ENCODE data around the gene DPYD. TPM values are rescaled to one million over a fixed set of nuclear protein-coding genes. Genes with fewer than 3 reads are reported as not detected.
A peak's percentile ranks its signal among the peaks of the same experiment; 100 is the strongest.

The DPYD gene
- total and polyA plus RNA-seq, 9 donors: 17.2 to 45.9 (median 38.7) TPM

DNA sequence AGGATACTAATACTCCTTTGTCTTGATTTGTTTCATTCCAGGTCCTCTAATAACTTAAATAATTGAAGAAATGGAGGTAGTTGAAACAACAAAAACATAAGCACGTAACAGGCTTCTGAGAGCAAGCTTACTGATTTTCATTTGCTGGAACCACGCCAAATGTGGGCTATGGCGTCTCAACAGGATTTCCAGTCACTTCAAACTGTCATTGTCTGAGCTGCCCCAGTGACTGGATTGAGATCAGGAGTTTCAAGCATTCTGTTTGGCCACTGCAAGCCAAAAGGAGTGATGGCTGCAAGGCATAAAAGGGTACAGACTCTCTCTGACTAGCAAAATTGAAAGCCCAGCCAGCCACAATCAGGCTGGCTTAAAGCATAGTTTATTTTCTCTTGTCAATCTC lies 289.9 kb downstream of the DPYD start:
- TF ChIP-seq EP300 (IDR thresholded peaks at IDR 0.05): no peak
- no peak for TF ChIP-seq POLR2A (IDR thresholded peaks at IDR 0.05)
- no peak for TF ChIP-seq CTCF (IDR thresholded peaks at IDR 0.05)
- H3K27me3 ChIP-seq: no peaks in the 10 kb centered on the region
- no peak overlapping the region for H3K27ac ChIP-seq
- no peaks in the 10 kb centered on the region for H3K9me3 ChIP-seq
- DNase-seq: peak in 1 of 5 donors; percentile 15
- H3K36me3 ChIP-seq: no peaks in the 10 kb centered on the region
- H3K4me1 ChIP-seq (ENCODE audit: insufficient read depth): peaks cover 2% of the 10 kb centered on the region
- 46 to 58% (median 54%) methylated on average over 3 of the region's 3 CpGs for WGBS, 3 donors
- H3K4me3 ChIP-seq: no peak overlapping the region
- intact Hi-C loops (cut with DNase I): no loop called here

- H3K4me3 ChIP-seq: no peak overlapping the region
- no peaks in the 10 kb centered on the region for H3K27me3 ChIP-seq
- H3K27ac ChIP-seq: no peak overlapping the region
- intact Hi-C loops (cut with DNase I): no loop called here
- 13 to 36% (median 17%) methylated on average over 1 of the region's 1 CpG for WGBS, 3 donors
- H3K4me1 ChIP-seq (ENCODE audit: insufficient read depth): peaks cover 2% of the 10 kb centered on the region
- H3K9me3 ChIP-seq: no peaks in the 10 kb centered on the region
- TF ChIP-seq EP300 (IDR thresholded peaks at IDR 0.05) (no peak), POLR2A (IDR thresholded peaks at IDR 0.05) (no peak), CTCF (IDR thresholded peaks at IDR 0.05) (no peak)
- DNase-seq: no peak
- H3K36me3 ChIP-seq: no peaks in the 10 kb centered on the region
These were observed 290.6 kb downstream of the DPYD start for GRCh38 chr1:97630281-97630680.

DNA sequence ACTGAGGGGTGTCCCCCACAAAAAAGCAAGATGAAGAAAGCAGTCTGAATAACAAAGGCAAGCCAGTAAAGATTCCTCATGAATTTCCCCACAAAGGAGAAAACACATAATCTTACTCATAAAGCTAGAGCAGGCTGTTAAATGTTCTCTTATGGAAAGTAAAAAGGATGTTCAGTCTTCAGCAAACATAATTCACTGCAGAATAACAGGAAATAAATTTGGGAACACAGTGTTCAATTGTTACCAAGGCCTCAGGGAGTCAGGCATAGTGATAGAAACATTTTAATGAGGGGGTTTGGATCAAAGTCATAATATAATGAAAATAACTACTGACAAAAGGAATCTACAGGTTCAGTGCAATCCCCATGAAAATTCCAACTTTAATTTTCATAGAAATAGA lies 297.6 kb downstream of the DPYD start:
- no peak for TF ChIP-seq EP300 (IDR thresholded peaks at IDR 0.05)
- intact Hi-C loops (cut with DNase I): no loop called here
- no peaks in the 10 kb centered on the region for H3K27me3 ChIP-seq
- H3K36me3 ChIP-seq: no peaks in the 10 kb centered on the region
- no peak overlapping the region for H3K27ac ChIP-seq
- H3K4me3 ChIP-seq: no peak overlapping the region
- no peaks in the 10 kb centered on the region for H3K9me3 ChIP-seq
- H3K4me1 ChIP-seq (ENCODE audit: insufficient read depth): no peaks in the 10 kb centered on the region
- no peak for DNase-seq

DNA sequence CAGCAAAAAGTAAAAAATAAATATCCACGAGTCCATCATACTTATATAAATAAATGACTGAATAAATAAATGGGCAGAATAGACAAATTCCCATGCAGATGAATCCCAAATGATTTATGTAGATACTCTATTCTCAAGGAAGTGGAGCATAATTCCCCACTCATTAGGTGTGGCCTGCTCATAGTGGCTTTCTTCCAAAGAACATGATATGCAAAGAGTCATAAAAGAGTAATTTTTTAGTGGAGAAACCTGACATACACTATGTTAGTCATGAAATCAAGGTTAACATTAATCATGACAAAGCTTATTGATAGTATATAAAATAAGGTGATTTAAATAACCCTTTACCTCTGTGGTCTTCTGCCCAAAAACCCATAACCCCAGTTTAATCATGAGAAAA lies 298.9 kb downstream of the DPYD start:
- H3K4me1 ChIP-seq (ENCODE audit: insufficient read depth): no peaks in the 10 kb centered on the region
- WGBS, 3 donors: 82 to 89% (median 87%) methylated on average over 1 of the region's 1 CpG
- intact Hi-C loops (cut with DNase I): no loop called here
- no peak for DNase-seq
- H3K36me3 ChIP-seq: no peaks in the 10 kb centered on the region
- no peak overlapping the region for H3K4me3 ChIP-seq
- H3K9me3 ChIP-seq: no peaks in the 10 kb centered on the region
- H3K27ac ChIP-seq: no peak overlapping the region
- no peaks in the 10 kb centered on the region for H3K27me3 ChIP-seq
- no peak for TF ChIP-seq EP300 (IDR thresholded peaks at IDR 0.05)
- no peak for TF ChIP-seq CTCF (IDR thresholded peaks at IDR 0.05)
- no peak for TF ChIP-seq POLR2A (IDR thresholded peaks at IDR 0.05)

DNA sequence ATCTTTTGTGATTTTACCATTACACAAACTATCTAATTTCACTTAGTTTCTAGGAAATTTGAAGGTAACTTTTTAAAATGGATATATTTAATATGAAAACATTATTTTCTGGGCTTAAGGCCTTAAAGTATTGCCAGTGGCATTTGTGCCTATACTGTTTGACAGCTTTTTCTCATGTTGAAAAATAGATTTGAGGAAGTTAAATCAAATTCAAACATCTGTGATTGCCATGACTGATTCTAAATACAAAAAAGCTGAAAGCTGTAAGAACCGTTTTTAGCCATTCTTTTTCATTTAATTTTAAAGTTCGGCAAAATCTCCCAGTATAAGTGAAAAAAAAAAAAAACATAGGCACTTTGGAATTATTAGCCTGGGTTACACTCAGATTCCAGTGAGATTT lies 301.1 kb downstream of the DPYD start:
- intact Hi-C loops (cut with DNase I): no loop called here

More for the DNA sequence above, 301.1 kb downstream of the DPYD start:
- Histone ChIP-seq H3K27ac (no peak overlapping the region), H3K4me1 (ENCODE audit: insufficient read depth) (no peaks in the 10 kb centered on the region), H3K9me3 (no peaks in the 10 kb centered on the region), H3K36me3 (no peaks in the 10 kb centered on the region), H3K4me3 (no peak overlapping the region), H3K27me3 (no peaks in the 10 kb centered on the region)
- WGBS, 3 donors: 95 to 99% (median 98%) methylated on average over 2 of the region's 2 CpGs
- no peak for DNase-seq
- no peak for TF ChIP-seq POLR2A (IDR thresholded peaks at IDR 0.05)
- no peak for TF ChIP-seq CTCF (IDR thresholded peaks at IDR 0.05)
- TF ChIP-seq EP300 (IDR thresholded peaks at IDR 0.05): no peak

Data from ovary (tissue), 9 donors.